Activated T-helper 1 cell treated with anti-CD3 and anti-CD28 coated beads, Interleukin-2, amount 50 U/mL, for 16 hours (primary cell): ENCODE results near the gene SERINC2.
A peak's percentile ranks its signal among the peaks of the same experiment; 100 is the strongest.
"Not testable (repeated sequence)": the region's sequence is repeated elsewhere in the genome, so short reads cannot be mapped to it uniquely, and the experiment has no call there.

Source experiments
- DNase-seq, 2 donors: peaks; one replicate each; pipeline ENCODE4 v3.0.0-alpha.2; 2020; ENCODE audit warnings: low read depth in 1 of 2, low spot score in 1 of 2

SERINC2 gene

DNA sequence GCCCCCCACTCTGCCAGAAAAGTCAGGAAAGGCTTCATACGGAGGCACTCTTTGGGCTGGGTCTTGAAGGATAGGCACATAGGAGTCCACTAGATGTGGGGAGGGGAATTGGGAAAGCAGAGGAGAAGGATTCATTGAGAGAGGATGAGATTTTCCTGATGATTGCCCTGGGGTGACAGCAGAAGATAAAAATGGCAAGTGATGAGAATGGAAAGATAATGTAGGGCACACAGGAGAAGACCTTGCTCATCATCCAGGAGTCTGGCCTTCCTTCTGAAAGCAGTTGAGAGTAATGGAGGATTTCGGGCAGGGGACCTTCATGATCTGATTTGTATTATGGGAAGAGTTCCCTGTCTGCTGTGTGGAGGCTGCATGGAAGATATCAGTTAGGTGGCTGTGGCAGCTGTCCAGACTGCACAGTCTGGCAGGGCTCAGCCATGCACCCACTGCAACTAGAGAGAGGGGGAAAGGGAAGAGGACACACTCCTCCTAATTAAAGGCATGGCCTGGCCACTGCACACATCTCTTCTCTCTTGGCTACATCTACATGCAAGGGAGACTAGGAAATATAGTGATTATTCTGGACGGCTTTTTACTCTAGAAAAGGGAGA lies 30.5 kb upstream of the SERINC2 start:
- DNase-seq = no peak

- no peak for DNase-seq
Observed at GRCh38 chr1:31383967-31384366, 29.0 kb upstream of the SERINC2 start.

DNA sequence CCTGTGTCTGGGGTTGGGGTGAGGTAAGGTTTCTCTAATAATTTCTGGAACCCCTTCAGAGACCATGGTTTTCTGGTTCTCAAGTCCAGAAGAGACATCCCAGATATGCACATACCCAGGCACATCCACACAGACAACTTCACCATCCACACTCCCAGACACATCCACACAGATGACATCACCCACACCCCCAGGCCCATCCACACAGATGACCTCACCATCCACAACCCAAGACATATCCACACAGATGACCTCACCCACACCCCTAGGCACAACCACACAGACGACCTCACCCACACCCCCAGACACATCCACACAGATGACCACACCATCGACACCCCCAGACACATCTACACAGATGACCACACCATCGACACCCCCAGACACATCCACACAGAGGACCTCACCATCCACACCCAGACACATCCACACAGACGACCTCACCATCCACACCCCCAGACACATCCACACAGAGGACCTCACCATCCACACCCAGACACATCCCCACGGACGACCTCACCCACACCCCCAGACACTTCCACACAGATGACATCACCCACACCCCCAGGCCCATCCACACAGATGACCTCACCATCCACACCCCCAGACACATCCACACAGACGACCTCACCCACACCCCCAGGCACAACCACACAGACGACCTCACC lies 26.3 kb upstream of the SERINC2 start:
- not testable (repeated sequence) for DNase-seq

DNA sequence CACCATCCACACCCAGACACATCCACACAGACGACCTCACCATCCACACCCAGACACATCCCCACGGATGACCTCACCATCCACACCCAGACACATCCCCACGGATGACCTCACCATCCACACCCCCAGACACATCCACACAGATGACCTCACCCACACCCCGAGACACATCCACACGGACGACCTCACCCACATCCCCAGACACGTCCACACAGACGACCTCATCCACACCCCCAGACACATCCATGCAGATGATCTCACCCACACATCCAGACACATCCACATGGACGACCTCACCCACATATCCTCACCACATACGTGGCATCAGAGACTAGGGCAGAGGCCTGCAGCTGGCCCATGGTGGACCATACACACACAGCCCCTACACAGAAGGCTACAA lies 25.4 kb upstream of the SERINC2 start:
- no peak for DNase-seq

GRCh38 chr1:31389616-31390015 lies 23.4 kb upstream of the SERINC2 start:
- DNase-seq = no peak

DNA sequence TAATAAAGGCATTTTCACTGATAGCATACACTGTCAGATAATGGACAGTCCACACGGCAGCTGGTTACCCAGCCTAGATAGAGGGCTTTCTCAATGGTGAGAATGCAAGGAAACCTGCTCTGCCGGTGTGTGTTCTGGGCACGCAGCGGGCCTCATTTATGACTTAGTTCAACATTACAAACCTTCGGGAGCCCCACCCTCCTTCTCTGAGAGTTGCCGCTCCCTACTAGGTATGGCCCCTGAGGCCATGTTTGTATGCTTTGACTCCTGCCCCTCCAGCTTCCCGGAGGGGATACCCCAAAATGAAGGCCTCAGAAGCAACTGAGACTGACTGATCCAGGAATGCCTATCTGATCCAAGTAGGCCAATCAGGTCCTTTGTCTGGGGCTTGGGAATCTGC lies 22.9 kb upstream of the SERINC2 start:
- no peak for DNase-seq

- DNase-seq = no peak
Observed at GRCh38 chr1:31393463-31393862, 19.6 kb upstream of the SERINC2 start.

DNA sequence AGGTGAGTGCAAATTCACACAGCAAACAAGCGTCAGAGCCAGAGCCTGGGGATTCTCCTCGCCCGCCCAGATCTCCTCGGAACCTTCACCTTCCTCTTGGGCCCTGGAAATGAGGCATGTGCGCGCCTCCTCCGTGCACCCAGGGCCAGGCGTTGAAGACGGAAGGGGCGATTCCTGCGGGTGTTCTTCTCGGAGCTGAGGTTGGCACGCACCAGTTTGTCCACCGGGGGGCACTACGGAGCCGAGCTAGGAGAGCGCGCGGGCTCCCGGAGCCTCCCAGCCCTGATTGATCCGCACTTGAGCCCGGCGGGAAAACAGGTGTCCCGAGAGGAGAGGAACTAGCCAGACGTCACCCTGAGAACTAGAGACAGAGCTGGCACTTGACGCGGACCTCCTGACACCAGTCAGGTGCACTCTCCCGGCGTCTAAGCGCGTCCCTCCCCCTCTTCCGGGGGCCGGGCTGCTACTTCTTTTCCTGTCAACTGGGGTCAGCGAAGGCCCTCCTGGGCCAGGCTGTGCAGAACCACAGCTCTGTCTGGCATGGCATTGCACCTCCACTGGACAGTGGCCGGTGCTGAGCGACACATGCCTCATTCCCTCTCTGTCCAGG lies 18.3 kb upstream of the SERINC2 start:
- peak; percentile 60 to 61 for DNase-seq

DNA sequence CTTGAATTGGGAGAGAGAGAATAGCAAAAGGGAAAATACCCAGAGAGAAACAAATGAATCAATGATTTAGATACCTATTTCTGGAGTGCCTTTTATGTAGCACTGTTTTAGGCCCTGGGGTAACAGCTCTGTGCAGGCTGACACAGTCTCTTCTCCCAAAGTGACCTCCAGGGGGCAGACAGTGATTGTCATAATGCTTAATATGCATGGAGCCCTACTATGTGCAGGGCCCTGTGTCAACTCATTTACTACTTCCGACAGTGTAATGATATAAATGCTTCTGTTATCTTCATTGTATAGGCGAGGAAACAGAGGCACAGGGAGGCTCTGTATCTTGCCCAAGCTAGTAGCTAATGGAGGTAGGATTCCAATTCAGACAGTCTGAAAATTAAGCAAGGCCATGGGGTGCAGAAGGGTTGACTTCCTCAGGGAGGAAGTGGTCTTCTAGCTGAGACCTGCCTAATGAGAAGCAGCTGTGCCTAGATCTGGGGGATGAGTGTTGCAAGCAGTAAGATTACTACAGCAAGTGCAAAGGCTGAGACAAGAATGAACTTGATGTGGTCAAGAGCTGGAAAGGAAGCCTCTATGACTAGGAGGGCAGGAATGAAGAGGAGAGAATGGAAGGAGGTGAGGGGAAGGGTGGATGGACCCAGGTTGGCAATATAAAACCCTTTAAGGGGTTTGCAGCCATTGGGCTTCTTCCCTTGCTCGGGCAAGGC lies 16.2 kb upstream of the SERINC2 start:
- DNase-seq = no peak

DNA sequence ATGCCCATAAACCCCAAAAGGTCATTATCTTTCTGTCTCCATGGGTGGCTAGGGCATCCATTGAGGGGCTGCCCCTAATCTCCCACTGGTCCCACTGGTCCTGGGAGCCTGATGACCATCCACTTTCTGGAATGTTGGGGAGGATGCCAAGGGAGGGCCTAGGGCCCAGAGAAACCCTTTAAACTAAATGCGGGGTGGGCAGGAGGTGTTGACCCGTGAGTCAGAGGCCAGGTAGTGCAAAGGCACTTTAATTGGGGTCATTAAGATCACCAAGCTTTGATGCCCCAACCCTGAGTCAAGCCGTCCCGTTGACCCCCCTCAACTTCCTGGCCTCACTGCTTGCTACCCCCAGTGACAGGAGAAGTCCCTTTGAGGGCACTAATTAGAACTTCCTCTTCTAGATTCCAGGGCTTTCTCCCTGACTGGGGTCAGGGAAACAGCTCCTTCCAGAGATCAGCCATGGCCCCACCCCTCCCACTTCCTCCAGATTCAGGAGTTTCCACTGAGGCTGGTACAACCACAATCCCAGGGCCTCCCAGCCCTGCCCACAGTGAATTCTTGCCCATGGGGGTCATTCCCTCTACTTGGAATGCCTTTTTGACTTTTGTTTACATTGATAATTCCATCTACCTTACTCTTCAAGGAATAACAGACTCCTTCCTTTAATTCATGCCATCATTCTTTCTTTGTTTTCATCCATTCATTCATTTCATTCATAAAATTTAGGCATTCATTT lies 15.5 kb upstream of the SERINC2 start:
- DNase-seq = no peak

DNA sequence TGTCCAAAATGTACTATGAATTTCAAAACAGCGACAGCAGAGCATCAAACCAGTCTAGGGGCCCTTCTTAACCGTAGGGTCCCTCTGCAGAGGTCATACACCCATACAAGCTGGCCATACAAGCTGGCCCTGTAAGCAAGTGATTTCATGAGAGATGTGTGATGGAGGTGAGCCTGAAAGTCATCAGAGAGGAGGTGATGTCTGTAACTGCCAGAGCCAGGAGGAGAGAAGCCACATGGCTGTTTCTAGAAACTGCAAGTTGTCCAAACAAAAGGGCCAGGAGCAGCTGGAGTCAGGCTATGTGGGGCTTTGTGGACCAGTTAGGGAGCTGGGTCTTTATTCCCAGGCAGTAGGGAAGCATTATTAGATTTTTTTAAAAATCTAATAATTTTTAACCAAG lies 14.8 kb upstream of the SERINC2 start:
- DNase-seq = no peak

DNA sequence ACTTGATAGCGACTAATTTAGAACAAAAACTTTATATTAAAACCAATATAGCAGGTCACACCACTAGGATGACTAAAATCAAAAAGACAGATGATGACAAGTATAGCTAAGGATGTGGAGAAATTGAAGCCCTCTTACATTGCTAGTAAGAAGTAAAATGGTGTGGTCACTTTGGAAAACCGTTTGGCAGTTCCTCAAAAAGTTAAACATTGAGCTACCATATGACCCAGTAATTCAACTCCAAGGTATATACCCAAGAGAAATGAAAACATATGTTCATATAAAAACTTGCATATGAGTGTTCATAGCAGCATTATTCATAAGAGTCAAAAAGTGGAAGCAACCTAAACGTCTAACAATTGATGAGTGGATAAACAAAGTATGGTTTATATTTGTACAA lies 13.0 kb upstream of the SERINC2 start:
- DNase-seq = no peak

GRCh38 chr1:31400393-31400792 lies 12.6 kb upstream of the SERINC2 start:
- no peak for DNase-seq

GRCh38 chr1:31401241-31401640 lies 11.8 kb upstream of the SERINC2 start:
- DNase-seq = no peak

- no peak for DNase-seq
Observed at GRCh38 chr1:31405578-31406245, 7.3 kb upstream of the SERINC2 start.

- DNase-seq = no peak
Observed at GRCh38 chr1:31407029-31407626, 5.9 kb upstream of the SERINC2 start.

DNA sequence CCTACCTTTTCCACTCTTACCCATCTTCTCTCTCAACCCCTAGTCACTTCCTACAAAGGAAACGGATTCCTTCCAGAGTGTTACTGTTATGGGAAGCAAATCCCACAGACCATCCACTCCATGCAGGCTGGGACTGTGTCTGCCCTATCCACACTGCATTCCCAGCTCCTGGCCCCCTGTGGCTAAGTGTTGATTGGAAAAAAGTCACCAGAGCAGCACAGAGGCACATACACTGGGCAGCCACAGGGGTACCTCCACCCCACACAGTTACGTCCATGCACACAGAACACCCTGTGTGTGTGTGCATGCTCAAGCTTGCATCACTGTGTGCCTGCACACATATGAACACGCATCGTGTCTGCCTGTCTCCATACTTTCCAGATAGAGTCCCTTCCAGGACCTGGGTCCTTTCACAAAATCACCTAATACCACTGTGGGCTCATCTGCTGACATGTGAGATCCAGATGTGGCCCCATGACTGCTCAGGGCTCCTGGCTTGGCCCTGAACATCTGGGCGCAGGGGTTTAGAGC lies 4.2 kb upstream of the SERINC2 start:
- no peak for DNase-seq

- no peak for DNase-seq
Observed at GRCh38 chr1:31409946-31410858, 2.8 kb upstream of the SERINC2 start.

DNA sequence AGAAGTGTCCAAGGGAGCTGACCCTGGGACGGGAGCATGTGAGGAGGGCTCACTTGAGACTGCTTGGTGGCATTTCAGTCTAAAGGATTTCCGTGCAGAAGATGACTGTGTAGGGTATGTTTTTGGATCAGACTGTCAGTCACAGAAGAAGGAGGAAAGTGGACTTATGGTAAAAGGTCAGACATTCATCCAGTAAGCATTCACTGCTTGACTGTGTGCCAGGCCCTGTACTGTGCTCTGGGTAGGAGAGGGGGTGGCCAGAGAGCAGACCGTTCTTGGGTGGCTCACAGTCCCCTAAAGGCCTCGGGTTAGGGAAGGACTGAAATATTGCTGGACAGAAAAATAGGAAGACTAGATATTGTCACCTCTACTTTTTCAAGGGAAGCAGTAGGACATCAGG lies 2.1 kb upstream of the SERINC2 start:
- DNase-seq = no peak
